ENCODE measurements around the gene KCTD8.

Gene KCTD8

GRCh38 chr4:44256414-44256813 is 192.2 kb downstream of the KCTD8 start:
- no peak overlapping the region for H3K4me3 ChIP-seq (ENCODE audit: low read depth, low read length)
- H3K27me3 ChIP-seq = no peaks in the 10 kb centered on the region
- DNase-seq = no peak
- H3K4me1 ChIP-seq = no peaks in the 10 kb centered on the region
- H3K36me3 ChIP-seq = no peaks in the 10 kb centered on the region
- H3K9me3 ChIP-seq = no peaks in the 10 kb centered on the region
- TF ChIP-seq, protein P1, sequence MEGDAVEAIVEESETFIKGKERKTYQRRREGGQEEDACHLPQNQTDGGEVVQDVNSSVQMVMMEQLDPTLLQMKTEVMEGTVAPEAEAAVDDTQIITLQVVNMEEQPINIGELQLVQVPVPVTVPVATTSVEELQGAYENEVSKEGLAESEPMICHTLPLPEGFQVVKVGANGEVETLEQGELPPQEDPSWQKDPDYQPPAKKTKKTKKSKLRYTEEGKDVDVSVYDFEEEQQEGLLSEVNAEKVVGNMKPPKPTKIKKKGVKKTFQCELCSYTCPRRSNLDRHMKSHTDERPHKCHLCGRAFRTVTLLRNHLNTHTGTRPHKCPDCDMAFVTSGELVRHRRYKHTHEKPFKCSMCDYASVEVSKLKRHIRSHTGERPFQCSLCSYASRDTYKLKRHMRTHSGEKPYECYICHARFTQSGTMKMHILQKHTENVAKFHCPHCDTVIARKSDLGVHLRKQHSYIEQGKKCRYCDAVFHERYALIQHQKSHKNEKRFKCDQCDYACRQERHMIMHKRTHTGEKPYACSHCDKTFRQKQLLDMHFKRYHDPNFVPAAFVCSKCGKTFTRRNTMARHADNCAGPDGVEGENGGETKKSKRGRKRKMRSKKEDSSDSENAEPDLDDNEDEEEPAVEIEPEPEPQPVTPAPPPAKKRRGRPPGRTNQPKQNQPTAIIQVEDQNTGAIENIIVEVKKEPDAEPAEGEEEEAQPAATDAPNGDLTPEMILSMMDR (IDR thresholded peaks at IDR 0.05; ENCODE audit: low read depth, low read length) = no peak

DNA sequence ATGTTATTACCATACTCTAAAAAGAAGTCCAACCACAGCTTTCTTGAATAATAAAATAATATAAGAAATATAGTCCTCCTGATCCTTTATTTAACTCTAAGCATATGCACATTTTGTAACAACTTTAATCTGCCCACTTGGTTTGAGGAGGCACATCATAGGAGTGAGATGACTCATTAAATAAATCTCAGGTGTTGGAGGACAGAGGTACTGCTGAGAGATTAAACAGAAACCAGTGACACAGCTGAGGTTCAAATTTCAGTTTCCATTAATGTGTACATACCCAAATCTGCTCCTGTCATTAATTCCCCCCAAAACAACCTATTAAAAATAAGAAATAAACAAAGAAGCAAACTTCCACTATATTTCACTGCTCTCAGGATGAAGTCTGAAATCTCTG is 211.0 kb downstream of the KCTD8 start:
- Histone ChIP-seq H3K4me1 (no peaks in the 10 kb centered on the region), H3K9me3 (no peaks in the 10 kb centered on the region), H3K27me3 (no peaks in the 10 kb centered on the region), H3K4me3 (ENCODE audit: low read depth, low read length) (no peak overlapping the region), H3K36me3 (no peaks in the 10 kb centered on the region)
- DNase-seq = no peak
- TF ChIP-seq, protein P1 (IDR thresholded peaks at IDR 0.05; ENCODE audit: low read depth, low read length) = no peak

DNA sequence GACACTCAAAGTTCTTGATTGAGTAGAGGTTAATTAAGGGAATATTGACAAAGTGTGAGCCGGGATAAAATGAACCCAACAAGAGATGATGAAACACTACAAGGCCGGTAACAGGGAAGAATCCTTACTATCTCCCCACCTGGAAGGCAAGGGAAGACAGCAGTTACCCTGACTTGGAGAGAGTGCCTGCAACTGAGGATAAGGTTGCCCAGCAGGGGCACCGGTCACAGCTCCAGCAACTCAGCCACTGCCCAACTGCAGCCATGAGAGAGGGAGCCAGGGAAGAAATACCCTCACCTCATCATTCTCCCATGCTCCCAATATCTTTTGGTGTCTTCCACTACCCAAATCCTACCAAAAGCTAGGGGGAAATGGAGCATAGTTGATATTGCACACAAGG is 212.7 kb downstream of the KCTD8 start:
- no peaks in the 10 kb centered on the region for H3K27me3 ChIP-seq
- no peak for DNase-seq
- H3K4me1 ChIP-seq = no peaks in the 10 kb centered on the region
- no peaks in the 10 kb centered on the region for H3K36me3 ChIP-seq
- no peaks in the 10 kb centered on the region for H3K9me3 ChIP-seq
- no peak overlapping the region for H3K4me3 ChIP-seq (ENCODE audit: low read depth, low read length)
- TF ChIP-seq, protein P1 (IDR thresholded peaks at IDR 0.05; ENCODE audit: low read depth, low read length) = no peak

DNA sequence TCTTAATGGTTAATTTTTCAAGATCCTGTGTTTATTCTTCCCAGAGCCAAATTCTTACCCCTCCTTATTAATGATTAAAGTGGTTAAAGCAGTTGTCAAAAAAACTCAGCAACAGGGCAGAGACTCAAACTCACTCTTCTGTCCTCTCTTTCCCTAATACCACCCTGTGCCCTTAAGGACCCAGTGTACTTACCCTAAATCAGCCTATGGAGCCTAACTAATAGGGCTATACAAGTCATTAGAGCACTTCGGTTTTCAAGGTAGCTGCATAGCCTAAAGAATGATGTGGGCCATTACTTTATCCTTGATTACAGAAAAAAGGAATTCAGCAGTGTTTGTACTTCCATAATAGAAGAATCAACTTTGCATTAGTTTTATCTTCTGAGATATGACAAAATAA is 216.3 kb downstream of the KCTD8 start:
- H3K9me3 ChIP-seq = no peaks in the 10 kb centered on the region
- H3K4me3 ChIP-seq (ENCODE audit: low read depth, low read length) = no peak overlapping the region
- no peaks in the 10 kb centered on the region for H3K27me3 ChIP-seq
- no peak for DNase-seq
- no peaks in the 10 kb centered on the region for H3K36me3 ChIP-seq
- H3K4me1 ChIP-seq = no peaks in the 10 kb centered on the region
- TF ChIP-seq, protein P1 (IDR thresholded peaks at IDR 0.05; ENCODE audit: low read depth, low read length) = no peak

DNA sequence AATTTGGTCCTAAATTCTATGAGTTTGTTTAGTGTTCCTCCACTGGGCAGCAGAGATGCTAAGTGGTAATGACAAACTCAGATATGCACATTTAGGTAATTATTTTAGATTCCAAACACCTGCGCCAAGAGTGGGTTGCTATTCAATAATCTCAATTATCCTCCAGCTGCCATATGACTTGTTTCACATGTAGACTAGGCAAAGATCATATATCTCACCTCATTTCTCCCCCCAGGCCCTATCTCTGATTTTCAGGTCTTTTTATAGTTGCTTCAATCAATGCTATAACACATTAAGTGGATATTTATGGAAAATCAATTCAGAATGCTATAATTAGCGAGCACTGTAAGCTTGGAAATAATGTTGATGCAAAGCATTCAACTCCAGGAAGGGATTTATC is 217.6 kb downstream of the KCTD8 start:
- H3K9me3 ChIP-seq = no peaks in the 10 kb centered on the region
- no peak for DNase-seq
- no peak overlapping the region for H3K4me3 ChIP-seq (ENCODE audit: low read depth, low read length)
- TF ChIP-seq, protein P1 (IDR thresholded peaks at IDR 0.05; ENCODE audit: low read depth, low read length) = no peak
- no peaks in the 10 kb centered on the region for H3K27me3 ChIP-seq
- H3K36me3 ChIP-seq = no peaks in the 10 kb centered on the region
- H3K4me1 ChIP-seq = no peaks in the 10 kb centered on the region

DNA sequence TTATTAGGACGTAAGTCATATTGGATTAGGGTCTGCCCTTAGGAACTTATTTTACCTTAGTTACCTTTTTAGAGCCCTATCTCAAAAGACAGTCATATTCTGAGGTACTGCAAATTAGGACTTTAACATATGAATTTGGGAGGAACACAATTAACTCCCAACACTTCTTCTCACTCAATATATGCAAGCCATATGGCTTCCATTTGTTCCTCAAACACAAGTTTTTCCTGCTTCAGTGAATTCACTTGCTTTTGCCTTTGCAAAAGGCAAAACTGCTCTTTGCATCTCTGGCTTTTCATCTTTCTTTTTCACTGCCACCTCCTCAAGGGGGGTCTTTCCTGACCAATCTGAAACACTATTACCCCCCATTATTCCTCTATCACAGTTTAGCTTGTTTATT is 220.3 kb downstream of the KCTD8 start:
- Histone ChIP-seq H3K9me3 (no peaks in the 10 kb centered on the region), H3K4me1 (no peaks in the 10 kb centered on the region), H3K4me3 (ENCODE audit: low read depth, low read length) (no peak overlapping the region), H3K36me3 (no peaks in the 10 kb centered on the region), H3K27me3 (no peaks in the 10 kb centered on the region)
- DNase-seq = no peak
- TF ChIP-seq, protein P1 (IDR thresholded peaks at IDR 0.05; ENCODE audit: low read depth, low read length) = no peak
